GM12874 (cell line): ENCODE results near the gene ERO1B.

ENCODE experiments used
- TF ChIP-seq, protein P1 (sequence below): IDR thresholded peaks from 2 replicates; pipeline ENCODE4 v1.5.1; 2011; ENCODE audit warnings: low read depth, mild to moderate bottlenecking, control low read depth, low read length, moderate library complexity; ENCODE audit not compliant: insufficient read depth

The ERO1B gene

DNA sequence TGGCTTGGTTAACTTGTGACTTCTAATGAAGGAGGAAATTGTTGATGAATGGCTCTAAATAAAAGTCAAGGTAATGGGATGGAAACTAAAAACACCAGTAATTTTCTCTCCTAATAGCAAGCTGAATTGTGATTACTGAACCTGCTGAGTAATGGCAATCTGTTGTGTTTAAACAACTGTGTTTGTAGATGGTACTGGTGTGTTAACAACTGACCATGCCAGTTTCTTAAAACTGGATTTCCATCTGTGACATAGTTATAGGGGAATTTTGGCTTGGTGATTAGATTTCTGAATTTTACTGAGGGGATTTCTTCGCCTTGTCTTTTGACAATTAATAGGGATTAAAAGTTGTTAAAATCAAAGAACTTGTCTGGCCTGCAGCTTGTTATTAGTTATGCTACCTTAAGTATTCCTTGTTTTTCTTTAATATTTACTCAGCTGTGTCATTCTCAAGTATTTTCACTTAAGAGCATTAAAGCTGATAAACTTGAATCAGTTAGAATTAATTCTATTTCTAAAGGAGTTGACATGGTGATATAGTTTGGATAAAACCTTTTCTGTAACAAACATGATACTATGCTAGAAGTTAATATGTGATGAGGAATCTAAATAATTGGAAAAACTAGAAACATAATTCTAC lies 7.9 kb upstream of the ERO1B start:
- TF ChIP-seq, protein P1, sequence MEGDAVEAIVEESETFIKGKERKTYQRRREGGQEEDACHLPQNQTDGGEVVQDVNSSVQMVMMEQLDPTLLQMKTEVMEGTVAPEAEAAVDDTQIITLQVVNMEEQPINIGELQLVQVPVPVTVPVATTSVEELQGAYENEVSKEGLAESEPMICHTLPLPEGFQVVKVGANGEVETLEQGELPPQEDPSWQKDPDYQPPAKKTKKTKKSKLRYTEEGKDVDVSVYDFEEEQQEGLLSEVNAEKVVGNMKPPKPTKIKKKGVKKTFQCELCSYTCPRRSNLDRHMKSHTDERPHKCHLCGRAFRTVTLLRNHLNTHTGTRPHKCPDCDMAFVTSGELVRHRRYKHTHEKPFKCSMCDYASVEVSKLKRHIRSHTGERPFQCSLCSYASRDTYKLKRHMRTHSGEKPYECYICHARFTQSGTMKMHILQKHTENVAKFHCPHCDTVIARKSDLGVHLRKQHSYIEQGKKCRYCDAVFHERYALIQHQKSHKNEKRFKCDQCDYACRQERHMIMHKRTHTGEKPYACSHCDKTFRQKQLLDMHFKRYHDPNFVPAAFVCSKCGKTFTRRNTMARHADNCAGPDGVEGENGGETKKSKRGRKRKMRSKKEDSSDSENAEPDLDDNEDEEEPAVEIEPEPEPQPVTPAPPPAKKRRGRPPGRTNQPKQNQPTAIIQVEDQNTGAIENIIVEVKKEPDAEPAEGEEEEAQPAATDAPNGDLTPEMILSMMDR, result no peak

DNA sequence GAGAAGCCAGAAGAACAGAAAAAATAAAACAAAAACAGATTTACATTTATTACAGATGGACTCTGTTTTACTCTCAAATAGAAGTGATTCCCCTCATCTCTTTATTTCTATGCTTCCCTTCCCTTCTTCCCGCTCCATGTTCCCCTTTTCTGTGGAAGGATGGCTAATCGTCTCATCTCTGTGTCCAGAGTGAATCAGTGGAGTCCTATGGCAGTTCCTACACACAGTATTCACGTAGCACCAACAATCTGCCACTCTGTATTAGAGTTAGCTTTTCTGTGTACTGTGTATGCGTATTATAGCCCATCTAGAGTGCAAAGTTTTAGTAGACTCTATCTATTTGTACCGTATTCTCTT lies 6.8 kb upstream of the ERO1B start:
- TF ChIP-seq, protein P1, result no peak

DNA sequence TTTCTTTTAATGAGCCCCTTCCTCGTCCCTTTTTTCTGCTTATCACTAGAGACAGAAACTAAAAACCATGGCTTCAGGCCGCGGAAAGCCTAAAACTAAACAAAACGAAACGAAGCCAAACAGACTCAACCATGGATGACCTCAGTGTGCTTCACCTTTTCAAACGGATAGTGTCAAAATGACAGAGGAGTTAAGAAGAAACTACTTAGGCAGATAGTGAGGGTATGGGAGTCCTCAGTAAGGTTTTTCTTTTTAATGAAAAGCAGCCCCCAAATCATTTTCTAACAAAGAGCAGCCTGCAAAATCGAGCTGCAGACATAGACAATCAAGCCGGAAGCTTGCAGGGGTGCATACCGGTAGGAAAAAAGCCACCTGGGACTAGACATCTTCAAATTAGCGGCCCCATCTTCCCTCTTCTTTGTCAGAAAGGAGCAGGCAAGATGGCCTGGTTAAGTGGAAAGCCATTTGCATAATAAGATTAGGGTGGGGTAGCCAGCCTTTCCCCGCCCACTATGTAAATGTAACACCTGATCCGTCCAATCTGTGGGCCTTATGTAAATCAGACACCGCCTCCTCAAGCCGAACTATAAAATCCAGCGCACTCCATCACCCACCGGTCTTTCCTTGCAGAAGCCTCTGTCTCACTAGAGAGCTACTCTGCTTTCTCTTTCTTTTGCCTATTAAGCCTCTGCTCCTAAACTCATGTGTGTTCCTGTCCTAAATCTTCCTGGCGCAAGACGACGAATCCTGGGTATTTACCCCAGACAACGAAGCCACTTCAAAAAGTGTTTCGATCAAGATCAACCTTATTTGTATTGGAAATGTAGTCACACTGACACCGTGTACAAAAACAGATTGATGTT lies 6.2 kb upstream of the ERO1B start:
- TF ChIP-seq, protein P1, result no peak

DNA sequence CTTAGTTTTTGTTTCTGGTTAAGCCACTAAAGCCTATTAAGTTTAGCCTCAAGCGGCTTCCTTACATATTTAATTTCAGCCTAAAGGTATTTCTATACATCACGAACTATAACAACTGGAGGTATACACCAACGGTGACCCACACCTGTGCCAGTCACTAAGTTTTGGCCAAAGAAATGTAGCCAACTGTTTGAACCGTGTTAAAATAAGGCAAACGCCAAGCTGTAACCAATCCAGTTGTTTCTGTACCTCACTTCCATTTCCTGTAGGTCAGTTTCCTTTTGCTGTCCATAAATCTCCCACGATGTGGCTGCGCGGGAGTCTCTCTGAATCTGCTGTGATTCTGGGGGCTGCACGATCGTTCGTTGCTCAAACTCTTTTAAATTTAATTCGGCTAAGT lies 5.6 kb upstream of the ERO1B start:
- TF ChIP-seq, protein P1, result no peak

DNA sequence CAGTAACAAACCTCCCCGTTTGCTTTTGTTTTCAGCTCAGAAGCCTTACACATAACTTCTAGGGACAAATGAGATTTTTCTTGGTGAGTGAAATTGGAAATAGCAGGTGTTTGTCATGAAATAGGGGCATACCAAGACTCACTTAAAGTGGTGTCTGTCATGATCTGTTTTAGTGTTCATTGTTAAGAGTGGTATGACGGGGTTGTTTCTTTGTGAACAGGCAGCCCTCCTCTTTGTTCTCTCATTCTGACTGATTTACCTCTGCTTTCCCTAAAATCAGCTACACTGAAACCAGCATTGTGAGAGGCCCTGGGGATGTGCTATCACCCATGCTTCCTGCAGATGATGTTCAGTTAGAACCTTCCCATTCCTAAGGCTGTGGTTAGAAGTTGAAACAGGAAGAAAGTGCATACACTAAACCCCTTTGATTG lies 2.5 kb upstream of the ERO1B start:
- TF ChIP-seq, protein P1, result no peak

DNA sequence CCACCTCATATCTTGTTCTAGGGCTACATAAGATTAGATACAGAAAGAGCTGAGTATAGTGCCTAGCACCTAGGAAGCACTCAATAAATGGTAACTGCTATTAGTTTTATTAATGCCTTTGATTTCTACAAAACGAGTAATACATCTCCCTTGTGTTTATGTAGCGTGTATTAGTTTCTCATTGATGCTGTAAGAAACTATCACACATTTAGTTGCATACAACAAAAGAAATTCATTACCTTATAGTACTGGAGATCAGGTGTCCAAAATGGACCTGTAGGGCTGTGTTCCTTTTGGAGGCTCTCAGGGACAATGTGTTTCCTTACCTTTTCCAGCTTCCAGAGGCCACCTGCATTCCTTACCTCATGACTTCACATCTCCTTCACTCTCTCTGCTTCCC lies 961 bp upstream of the ERO1B start:
- TF ChIP-seq, protein P1, result no peak

DNA sequence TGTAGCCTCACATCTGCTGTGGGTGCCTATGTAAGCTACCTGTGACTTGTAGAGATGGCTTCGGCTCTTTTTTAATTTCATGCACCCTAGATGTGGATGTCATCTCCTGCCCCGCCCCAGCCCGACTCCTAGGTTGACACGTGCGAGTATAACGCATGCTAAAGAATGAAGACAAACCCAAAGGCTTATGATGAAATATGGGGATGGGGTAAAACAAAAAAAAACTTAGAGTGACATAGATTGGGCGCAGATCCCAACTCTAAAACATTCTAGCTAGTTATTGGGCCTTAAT lies 613 bp upstream of the ERO1B start:
- TF ChIP-seq, protein P1, result no peak
